Neutrophil (primary cell): ENCODE results near the gene MAN2C1.
"Not testable (repeated sequence)": the region's sequence is repeated elsewhere in the genome, so short reads cannot be mapped to it uniquely, and the experiment has no call there.

ENCODE experiments used
- H3K27ac ChIP-seq: fragments of 200-600 bp; sonication (generic); 2 replicates; pipeline ENCODE4 v1.5.1; 2016; ENCODE audit warnings: mild to moderate bottlenecking, moderate library complexity
- H3K27me3 ChIP-seq: fragments of 200-600 bp; sonication (generic); 2 replicates; pipeline ENCODE4 v1.6.0; 2016; ENCODE audit warnings: mild to moderate bottlenecking
- H3K36me3 ChIP-seq: fragments of 200-600 bp; sonication (generic); 2 replicates; pipeline ENCODE4 v1.5.1; 2017
- H3K4me1 ChIP-seq, 2 experiments: fragments of 200-600 bp in 1 of 2; sonication (generic) in 1 of 2; 1 replicate in 1 of 2; 2 replicates in 1 of 2; pipeline versions ENCODE4 v1.5.1 to v1.6.1; 2013 to 2016; ENCODE audit warnings: low read depth in 1 of 2, low read length in 1 of 2, mild to moderate bottlenecking in 1 of 2, moderate library complexity in 1 of 2; ENCODE audit not compliant: control insufficient read depth in 1 of 2, insufficient read depth in 1 of 2
- H3K4me3 ChIP-seq, 2 experiments: fragments of 200-600 bp in 1 of 2; sonication (generic) in 1 of 2; 1 replicate in 1 of 2; 2 replicates in 1 of 2; pipeline ENCODE4 v1.5.1; 2013 to 2016; ENCODE audit warnings: low read depth in 1 of 2, low read length in 1 of 2, mild to moderate bottlenecking in 1 of 2, moderate library complexity in 1 of 2
- H3K9me3 ChIP-seq: fragments of 200-600 bp; sonication (generic); 2 replicates; pipeline ENCODE4 v1.5.1; 2016
- TF ChIP-seq, protein P1 (sequence below): fragments of 200-600 bp; sonication (generic); IDR thresholded peaks from 2 replicates; pipeline ENCODE4 v1.5.1; 2016; ENCODE audit warnings: antibody characterized with exemption

Gene MAN2C1

DNA sequence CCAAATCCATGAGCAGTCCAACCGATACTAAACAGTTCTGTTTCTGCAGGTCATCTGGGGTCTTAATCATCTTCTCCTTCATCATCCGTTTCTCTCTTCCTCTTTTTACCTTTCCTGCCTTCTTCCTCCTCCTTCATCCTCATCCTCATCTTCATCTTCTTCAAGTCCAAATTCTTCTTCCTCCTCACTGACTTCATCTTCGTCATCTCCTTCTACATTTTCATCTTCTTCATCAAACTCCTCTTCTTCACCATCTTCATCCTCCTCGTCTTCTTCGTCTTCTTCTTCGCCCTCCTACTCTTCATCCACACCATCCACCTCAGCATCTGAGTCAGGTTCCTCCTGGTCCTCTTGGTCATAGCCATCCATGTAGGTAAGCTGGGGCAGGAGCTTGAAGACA is 46.7 kb downstream of the MAN2C1 start:
- TF ChIP-seq, protein P1, sequence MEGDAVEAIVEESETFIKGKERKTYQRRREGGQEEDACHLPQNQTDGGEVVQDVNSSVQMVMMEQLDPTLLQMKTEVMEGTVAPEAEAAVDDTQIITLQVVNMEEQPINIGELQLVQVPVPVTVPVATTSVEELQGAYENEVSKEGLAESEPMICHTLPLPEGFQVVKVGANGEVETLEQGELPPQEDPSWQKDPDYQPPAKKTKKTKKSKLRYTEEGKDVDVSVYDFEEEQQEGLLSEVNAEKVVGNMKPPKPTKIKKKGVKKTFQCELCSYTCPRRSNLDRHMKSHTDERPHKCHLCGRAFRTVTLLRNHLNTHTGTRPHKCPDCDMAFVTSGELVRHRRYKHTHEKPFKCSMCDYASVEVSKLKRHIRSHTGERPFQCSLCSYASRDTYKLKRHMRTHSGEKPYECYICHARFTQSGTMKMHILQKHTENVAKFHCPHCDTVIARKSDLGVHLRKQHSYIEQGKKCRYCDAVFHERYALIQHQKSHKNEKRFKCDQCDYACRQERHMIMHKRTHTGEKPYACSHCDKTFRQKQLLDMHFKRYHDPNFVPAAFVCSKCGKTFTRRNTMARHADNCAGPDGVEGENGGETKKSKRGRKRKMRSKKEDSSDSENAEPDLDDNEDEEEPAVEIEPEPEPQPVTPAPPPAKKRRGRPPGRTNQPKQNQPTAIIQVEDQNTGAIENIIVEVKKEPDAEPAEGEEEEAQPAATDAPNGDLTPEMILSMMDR = no peak
- Histone ChIP-seq H3K27me3 (no peaks in the 10 kb centered on the region), H3K36me3 (no peaks in the 10 kb centered on the region), H3K4me1 (no peaks in the 10 kb centered on the region), H3K9me3 (no peaks in the 10 kb centered on the region), H3K27ac (no peak overlapping the region), H3K4me3 (no peak overlapping the region)

DNA sequence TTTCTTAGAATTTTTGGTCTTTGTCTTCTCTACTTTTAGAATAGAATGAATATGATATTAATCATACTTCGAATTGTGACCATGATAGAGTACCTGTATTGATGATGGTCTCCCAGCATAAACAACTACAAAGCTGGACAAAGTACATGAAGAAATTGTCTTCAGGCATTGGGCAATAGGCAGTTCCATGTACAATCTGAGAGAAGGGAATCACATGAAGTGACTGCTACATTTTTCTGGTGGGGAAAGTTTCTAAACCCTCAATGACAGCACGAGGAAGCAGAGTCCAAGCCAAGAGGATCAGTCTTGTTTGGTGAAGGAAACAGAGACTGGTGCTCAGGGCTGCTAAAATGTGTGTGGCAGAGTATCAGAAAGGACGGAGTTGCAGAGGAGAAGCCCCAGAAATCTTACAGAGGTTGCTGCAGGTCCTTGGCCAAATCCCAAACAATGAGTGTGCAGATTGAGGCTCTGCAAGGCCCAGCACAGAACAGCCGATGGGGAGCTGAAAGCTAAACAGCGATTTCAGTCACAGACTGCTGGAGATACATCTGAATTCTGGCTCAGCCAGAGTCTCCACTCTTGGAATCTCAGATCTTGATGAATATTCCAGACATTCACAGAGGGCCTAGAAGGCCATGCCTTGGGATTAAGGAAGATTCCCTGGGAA is 49.0 kb downstream of the MAN2C1 start:
- not testable (repeated sequence) for H3K27me3 ChIP-seq

DNA sequence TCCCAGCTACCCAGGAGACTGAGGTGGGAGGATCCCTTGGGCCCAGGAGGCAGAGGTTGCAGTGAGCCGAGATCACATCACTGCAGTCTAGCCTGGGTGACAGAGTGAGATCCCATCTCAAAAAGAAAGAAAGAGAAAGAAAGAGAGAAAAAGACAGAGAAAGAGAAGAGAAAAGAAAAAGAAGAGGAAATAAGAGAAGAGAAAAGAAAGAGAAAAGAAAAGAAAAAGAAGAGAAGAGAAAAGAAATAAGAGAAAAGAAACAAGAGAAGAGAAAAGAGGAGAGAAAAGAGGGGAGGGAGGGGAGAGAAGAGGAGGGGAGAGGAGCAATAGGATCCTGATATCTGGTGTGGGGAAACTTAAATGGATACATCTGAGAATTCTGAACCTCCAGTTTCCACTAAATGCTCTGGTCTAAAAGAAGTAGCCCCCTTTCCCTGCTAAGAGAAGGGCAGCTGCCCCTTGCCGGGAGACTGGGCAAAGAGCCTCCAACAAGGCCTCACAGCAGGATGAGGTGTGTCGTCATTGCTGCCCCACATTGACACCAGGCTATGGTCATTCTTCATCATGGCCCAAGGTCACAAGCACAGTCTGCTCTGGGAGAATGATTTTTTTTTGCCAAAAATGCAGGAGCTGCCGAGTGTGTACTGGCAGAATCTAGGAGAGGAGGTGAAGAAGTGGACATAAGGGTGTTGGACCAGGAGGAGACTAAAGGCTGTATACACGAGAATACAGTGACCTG is 53.7 kb downstream of the MAN2C1 start:
- no peaks in the 10 kb centered on the region for H3K4me1 ChIP-seq
- no peaks in the 10 kb centered on the region for H3K9me3 ChIP-seq
- TF ChIP-seq, protein P1 = no peak

More for the DNA sequence above, 49.0 kb downstream of the MAN2C1 start:
- H3K9me3 ChIP-seq, H3K4me1 ChIP-seq, H3K36me3 ChIP-seq, H3K4me3 ChIP-seq, H3K27ac ChIP-seq: not testable (repeated sequence)

DNA sequence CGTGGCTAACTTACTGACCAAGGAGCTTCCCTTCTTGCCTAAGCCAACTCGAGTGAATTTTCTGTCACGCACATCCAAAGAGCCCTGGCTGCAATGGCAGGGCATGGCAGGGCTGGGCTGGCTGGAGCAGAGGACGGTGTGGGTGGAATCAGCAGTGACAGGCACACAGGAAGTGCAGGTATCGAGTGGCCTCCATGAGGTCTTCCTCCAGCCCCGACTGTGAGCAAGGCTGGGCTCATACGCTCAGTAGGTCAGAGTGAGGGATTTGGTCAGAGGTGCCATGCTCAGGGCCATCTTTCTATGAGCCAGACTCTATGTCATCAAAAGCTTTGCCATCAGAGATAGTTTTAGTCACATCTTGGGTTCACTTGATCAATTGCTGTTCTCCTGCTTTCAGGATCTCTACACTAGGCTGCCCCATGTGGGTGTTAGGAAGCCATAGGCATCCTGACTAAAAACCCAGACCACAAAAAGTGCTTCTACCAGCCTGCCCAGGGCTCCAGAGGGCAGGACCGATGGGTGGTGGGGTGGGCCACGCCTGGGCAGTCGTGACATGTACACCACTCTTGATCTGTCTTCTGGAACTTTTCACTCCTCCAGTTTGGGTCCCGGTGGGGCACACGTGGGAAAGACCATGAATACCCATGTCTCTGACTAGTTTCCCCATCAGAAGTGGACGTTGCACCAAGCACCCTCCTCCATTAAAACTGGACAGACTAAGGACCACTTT is 55.1 kb downstream of the MAN2C1 start:
- peaks cover 15% of the 10 kb centered on the region for H3K27me3 ChIP-seq
- H3K4me3 ChIP-seq = no peak overlapping the region
- no peaks in the 10 kb centered on the region for H3K36me3 ChIP-seq
- H3K4me1 ChIP-seq = no peaks in the 10 kb centered on the region
- H3K27ac ChIP-seq = no peak overlapping the region
- TF ChIP-seq, protein P1 = no peak
- H3K9me3 ChIP-seq = no peaks in the 10 kb centered on the region

More for the DNA sequence above, 53.7 kb downstream of the MAN2C1 start:
- Histone ChIP-seq H3K27ac (no peak overlapping the region), H3K4me3 (no peak overlapping the region), H3K27me3 (peaks cover 5% of the 10 kb centered on the region), H3K36me3 (no peaks in the 10 kb centered on the region)

DNA sequence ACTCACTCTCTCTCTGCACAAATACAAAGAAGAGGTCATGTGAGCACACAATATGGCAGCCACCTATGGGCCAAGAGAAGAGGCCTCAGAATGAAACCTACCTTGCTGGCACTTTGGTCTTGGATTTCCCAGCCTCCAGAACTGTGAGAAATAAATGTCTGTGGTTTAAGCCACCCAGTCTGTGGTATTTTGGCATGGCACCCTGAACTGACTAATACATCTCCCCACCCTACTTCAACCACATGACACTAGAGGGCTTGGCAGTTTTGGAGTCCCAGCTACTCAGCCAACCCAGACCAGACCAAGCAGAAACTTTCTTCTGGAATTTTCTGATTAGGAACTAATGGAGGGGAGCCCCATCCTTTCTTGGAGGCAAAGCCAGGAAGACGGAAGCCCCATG is 55.9 kb downstream of the MAN2C1 start:
- H3K4me3 ChIP-seq, H3K4me1 ChIP-seq, H3K27ac ChIP-seq, H3K36me3 ChIP-seq, H3K9me3 ChIP-seq: not testable (repeated sequence)
- peaks cover 23% of the 10 kb centered on the region for H3K27me3 ChIP-seq

DNA sequence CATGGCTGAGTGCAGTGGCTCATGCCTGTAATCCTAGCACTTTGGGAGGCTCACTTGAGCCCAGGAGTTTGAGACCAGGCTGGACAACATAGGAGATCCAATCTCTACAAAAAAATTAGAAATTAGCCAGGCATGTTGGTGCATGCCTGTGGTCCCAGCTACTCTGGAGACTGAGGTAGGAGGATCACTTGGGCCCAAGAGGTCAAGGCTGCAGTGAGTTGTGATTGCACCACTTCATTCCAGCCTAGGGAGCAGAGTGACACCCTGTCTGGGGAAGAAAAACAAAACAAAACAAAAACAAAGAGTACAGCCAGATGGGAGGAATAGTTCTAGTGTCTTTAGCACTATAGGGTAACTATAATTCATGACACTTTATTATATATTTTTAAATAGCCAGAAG is 58.7 kb downstream of the MAN2C1 start:
- Histone ChIP-seq H3K36me3 (no peaks in the 10 kb centered on the region), H3K4me3 (no peak overlapping the region), H3K27me3 (peaks cover 37% of the 10 kb centered on the region), H3K9me3 (no peaks in the 10 kb centered on the region), H3K4me1 (no peaks in the 10 kb centered on the region), H3K27ac (no peak overlapping the region)
- TF ChIP-seq, protein P1 = no peak
